Suppressor macrophage treated with lipopolysaccharide for 1 hour (primary cell): Measurements from ENCODE around the gene LRRC3C.

Experiments
- DNase-seq, 3 donors: peaks; one replicate each; pipeline ENCODE4 v3.0.0-alpha.2; 2020 to 2022

Gene LRRC3C

GRCh38 chr17:39950871-39951348, 23.4 kb downstream of the LRRC3C start:
- no peak for DNase-seq

- DNase-seq = no peak
Observed at GRCh38 chr17:39951924-39952679, 24.6 kb downstream of the LRRC3C start.

- peak; percentile 89 to 97 (median 96) for DNase-seq
Observed at GRCh38 chr17:39952680-39953470, 25.3 kb downstream of the LRRC3C start.

GRCh38 chr17:39953471-39953888, 25.9 kb downstream of the LRRC3C start:
- DNase-seq = no peak

- no peak for DNase-seq
Observed at GRCh38 chr17:39954876-39955275, 27.3 kb downstream of the LRRC3C start.

GRCh38 chr17:39955726-39956225, 28.2 kb downstream of the LRRC3C start:
- no peak for DNase-seq

- DNase-seq = no peak
Observed at GRCh38 chr17:39960524-39961041, 33.1 kb downstream of the LRRC3C start.

GRCh38 chr17:39962642-39963220, 35.2 kb downstream of the LRRC3C start, which contains the start of gene GSDMA:
TSS of gene GSDMA (plus strand) at chr17:39963004. CDS start at chr17:39965688, 2,684 bp downstream.
- no peak for DNase-seq

- no peak for DNase-seq
Observed at GRCh38 chr17:39963829-39964228, 36.3 kb downstream of the LRRC3C start.

- DNase-seq = no peak
Observed at GRCh38 chr17:39965017-39965699, 37.6 kb downstream of the LRRC3C start.

- DNase-seq = no peak
Observed at GRCh38 chr17:39966771-39967170, 39.2 kb downstream of the LRRC3C start.

- DNase-seq = no peak
Observed at GRCh38 chr17:39968761-39969160, 41.2 kb downstream of the LRRC3C start.

- peak; percentile 35 to 50 (median 45) for DNase-seq
Observed at GRCh38 chr17:39969375-39969774, 41.8 kb downstream of the LRRC3C start.

- no peak for DNase-seq
Observed at GRCh38 chr17:39970157-39970692, 42.7 kb downstream of the LRRC3C start.

GRCh38 chr17:39971076-39971603, 43.6 kb downstream of the LRRC3C start:
- no peak for DNase-seq

GRCh38 chr17:39972271-39972670, 44.7 kb downstream of the LRRC3C start:
- DNase-seq = peak; percentile 81 to 90 (median 82)

GRCh38 chr17:39973496-39973895, 46.0 kb downstream of the LRRC3C start:
- no peak for DNase-seq

- no peak for DNase-seq
Observed at GRCh38 chr17:39974433-39974832, 46.9 kb downstream of the LRRC3C start.

GRCh38 chr17:39975801-39976200, 48.3 kb downstream of the LRRC3C start:
- no peak for DNase-seq

GRCh38 chr17:39979016-39979670, 51.6 kb downstream of the LRRC3C start:
- peak; percentile 53 to 56 (median 53) for DNase-seq

GRCh38 chr17:39979893-39980350, 52.4 kb downstream of the LRRC3C start:
- peak in 2 of 3 donors; percentile 19 to 41 for DNase-seq
